HUES48 (cell line): ENCODE results near the gene NEDD4L.

Experiments
- H3K27ac ChIP-seq: one replicate; pipeline ENCODE4 v1.7.0; 2013; ENCODE audit warnings: low read depth, low read length, inconsistent platforms
- H3K27me3 ChIP-seq: 2 replicates; pipeline ENCODE4 v1.6.1; 2013; ENCODE audit warnings: mild to moderate bottlenecking, low read length; ENCODE audit not compliant: control insufficient read depth, insufficient read depth
- H3K36me3 ChIP-seq: 2 replicates; pipeline ENCODE4 v1.6.1; 2013; ENCODE audit warnings: low read length; ENCODE audit not compliant: control insufficient read depth, insufficient read depth
- H3K4me1 ChIP-seq: 2 replicates; pipeline ENCODE4 v1.6.1; 2013; ENCODE audit warnings: mild to moderate bottlenecking, low read length; ENCODE audit not compliant: control insufficient read depth, insufficient read depth
- H3K4me3 ChIP-seq: 2 replicates; pipeline ENCODE4 v1.5.1; 2013; ENCODE audit warnings: mild to moderate bottlenecking, low read depth, low read length
- H3K9ac ChIP-seq: 2 replicates; pipeline ENCODE4 v1.6.1; 2013; ENCODE audit warnings: mild to moderate bottlenecking, low read depth, low read length, moderate library complexity
- H3K9me3 ChIP-seq: 2 replicates; pipeline ENCODE4 v1.6.1; 2013; ENCODE audit warnings: low read length; ENCODE audit not compliant: control insufficient read depth, insufficient read depth

NEDD4L gene

GRCh38 chr18:58124475-58124874 lies 80.4 kb downstream of the NEDD4L start:
- Histone ChIP-seq H3K36me3 (no peaks in the 10 kb centered on the region), H3K4me1 (peaks cover 3% of the 10 kb centered on the region; the same call in 1 of the 2 replicates), H3K4me3 (no peak overlapping the region), H3K9me3 (no peaks in the 10 kb centered on the region), H3K27me3 (no peaks in the 10 kb centered on the region), H3K9ac (no peak overlapping the region), H3K27ac (no peak overlapping the region)

GRCh38 chr18:58125183-58125582 lies 81.2 kb downstream of the NEDD4L start:
- Histone ChIP-seq H3K27me3 (no peaks in the 10 kb centered on the region), H3K4me1 (no peaks in the 10 kb centered on the region), H3K9ac (no peak overlapping the region)

GRCh38 chr18:58125756-58126155 lies 81.7 kb downstream of the NEDD4L start:
- H3K4me1 ChIP-seq = no peaks in the 10 kb centered on the region
- H3K27me3 ChIP-seq = no peaks in the 10 kb centered on the region
- no peak overlapping the region for H3K27ac ChIP-seq
- H3K9ac ChIP-seq = no peak overlapping the region
- H3K9me3 ChIP-seq = no peaks in the 10 kb centered on the region
- H3K4me3 ChIP-seq = no peak overlapping the region
- H3K36me3 ChIP-seq = no peaks in the 10 kb centered on the region

More at GRCh38 chr18:58125183-58125582, 81.2 kb downstream of the NEDD4L start:
- no peak overlapping the region for H3K4me3 ChIP-seq
- H3K27ac ChIP-seq = no peak overlapping the region
- H3K9me3 ChIP-seq = no peaks in the 10 kb centered on the region
- H3K36me3 ChIP-seq = no peaks in the 10 kb centered on the region

GRCh38 chr18:58128381-58129374 lies 84.7 kb downstream of the NEDD4L start:
- Histone ChIP-seq H3K4me3 (no peak overlapping the region), H3K27me3 (no peaks in the 10 kb centered on the region), H3K27ac (no peak overlapping the region), H3K36me3 (no peaks in the 10 kb centered on the region), H3K9ac (no peak overlapping the region), H3K4me1 (no peaks in the 10 kb centered on the region), H3K9me3 (no peaks in the 10 kb centered on the region)

- Histone ChIP-seq H3K4me1 (peaks cover 17% of the 10 kb centered on the region), H3K9ac (no peak overlapping the region), H3K4me3 (no peak overlapping the region), H3K36me3 (no peaks in the 10 kb centered on the region), H3K27me3 (no peaks in the 10 kb centered on the region), H3K27ac (no peak overlapping the region), H3K9me3 (no peaks in the 10 kb centered on the region)
Measured at GRCh38 chr18:58132595-58133261, 88.7 kb downstream of the NEDD4L start.

- no peaks in the 10 kb centered on the region for H3K27me3 ChIP-seq
- no peak overlapping the region for H3K4me3 ChIP-seq
- no peaks in the 10 kb centered on the region for H3K36me3 ChIP-seq
- H3K9me3 ChIP-seq = no peaks in the 10 kb centered on the region
- H3K9ac ChIP-seq = no peak overlapping the region
- no peak overlapping the region for H3K27ac ChIP-seq
- peaks cover 33% of the 10 kb centered on the region for H3K4me1 ChIP-seq
Measured at GRCh38 chr18:58135183-58135641, 91.2 kb downstream of the NEDD4L start.

- Histone ChIP-seq H3K9me3 (no peaks in the 10 kb centered on the region), H3K4me3 (no peak overlapping the region), H3K27ac (peak overlapping the region; percentile 53), H3K27me3 (no peaks in the 10 kb centered on the region), H3K4me1 (peaks cover 35% of the 10 kb centered on the region), H3K36me3 (no peaks in the 10 kb centered on the region), H3K9ac (no peak overlapping the region)
Measured at GRCh38 chr18:58135701-58136331, 91.8 kb downstream of the NEDD4L start.

- Histone ChIP-seq H3K9ac (no peak overlapping the region), H3K4me1 (peaks cover 44% of the 10 kb centered on the region), H3K27ac (no peak overlapping the region), H3K9me3 (no peaks in the 10 kb centered on the region), H3K27me3 (no peaks in the 10 kb centered on the region), H3K36me3 (no peaks in the 10 kb centered on the region), H3K4me3 (no peak overlapping the region)
Measured at GRCh38 chr18:58136879-58137278, 92.9 kb downstream of the NEDD4L start.

GRCh38 chr18:58139459-58140386 lies 95.7 kb downstream of the NEDD4L start:
- Histone ChIP-seq H3K36me3 (no peaks in the 10 kb centered on the region), H3K4me3 (no peak overlapping the region), H3K4me1 (peaks cover 44% of the 10 kb centered on the region), H3K27ac (peak overlapping the region; percentile 10), H3K27me3 (no peaks in the 10 kb centered on the region), H3K9me3 (no peaks in the 10 kb centered on the region), H3K9ac (no peak overlapping the region)
